ENCODE data around the gene TP53I11. TPM values are rescaled to one million over a fixed set of nuclear protein-coding genes. Genes with fewer than 3 reads are reported as not detected.

TP53I11 gene
- total and polyA plus RNA-seq, 9 of the 15 experiments (the other 6 are each of a cell fraction or from before 2014, with no cell fraction given), result 0.14 to 2.5 (median 1.2) TPM; not detected in 2

DNA sequence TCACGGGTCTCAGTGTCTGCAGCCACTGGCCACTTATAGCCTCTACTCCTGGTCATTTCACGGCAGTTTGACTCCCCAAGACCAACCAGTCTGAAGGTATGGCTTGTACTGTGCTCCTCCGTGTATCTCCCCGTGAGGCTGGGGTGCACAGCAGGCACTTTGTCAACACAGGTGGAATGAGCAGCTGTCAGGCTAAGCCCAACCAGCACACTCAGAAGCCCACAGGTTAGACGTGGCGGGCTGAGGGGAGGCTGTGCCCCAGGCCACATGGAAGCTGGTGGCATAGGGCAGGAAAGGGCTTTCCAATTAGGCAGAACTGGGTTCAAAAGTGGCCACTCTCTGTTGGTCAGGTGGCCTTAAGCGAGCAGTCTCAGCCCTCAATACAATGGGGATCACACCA is 7.0 kb downstream of the TP53I11 start:
- no peak for ATAC-seq
- TF ChIP-seq HNRNPK (IDR thresholded peaks at IDR 0.05; ENCODE audit: low read depth, low read length, poor library complexity, severe bottlenecking) (no peak), ZNF41 (CRISPR knock-in tag; conservative IDR thresholded peaks at IDR 0.05) (no peak), PTBP1 (IDR thresholded peaks at IDR 0.05; ENCODE audit: low read depth, low read length) (no peak), ZNF124 (CRISPR knock-in tag; IDR thresholded peaks at IDR 0.05) (no peak), ZNF583 (CRISPR knock-in tag; IDR thresholded peaks at IDR 0.05) (no peak), KAT8 (IDR thresholded peaks at IDR 0.05; ENCODE audit: low read depth) (no peak), TARDBP (IDR thresholded peaks at IDR 0.05) (no peak), ZNF239 (CRISPR knock-in tag; IDR thresholded peaks at IDR 0.05) (no peak), SMC3 (conservative IDR thresholded peaks at IDR 0.05; ENCODE audit: insufficient read depth, low read depth, low read length) (no peak), ZSCAN32 (CRISPR knock-in tag; IDR thresholded peaks at IDR 0.05) (no peak), ZNF445 (CRISPR knock-in tag; IDR thresholded peaks at IDR 0.05; ENCODE audit: low read depth) (no peak), ELF1 (tag; IDR thresholded peaks at IDR 0.05) (no peak), OTX1 (CRISPR knock-in tag; IDR thresholded peaks at IDR 0.05) (no peak), ZNF24 (IDR thresholded peaks at IDR 0.05) (no peak)
- TF ChIP-seq, protein P1, sequence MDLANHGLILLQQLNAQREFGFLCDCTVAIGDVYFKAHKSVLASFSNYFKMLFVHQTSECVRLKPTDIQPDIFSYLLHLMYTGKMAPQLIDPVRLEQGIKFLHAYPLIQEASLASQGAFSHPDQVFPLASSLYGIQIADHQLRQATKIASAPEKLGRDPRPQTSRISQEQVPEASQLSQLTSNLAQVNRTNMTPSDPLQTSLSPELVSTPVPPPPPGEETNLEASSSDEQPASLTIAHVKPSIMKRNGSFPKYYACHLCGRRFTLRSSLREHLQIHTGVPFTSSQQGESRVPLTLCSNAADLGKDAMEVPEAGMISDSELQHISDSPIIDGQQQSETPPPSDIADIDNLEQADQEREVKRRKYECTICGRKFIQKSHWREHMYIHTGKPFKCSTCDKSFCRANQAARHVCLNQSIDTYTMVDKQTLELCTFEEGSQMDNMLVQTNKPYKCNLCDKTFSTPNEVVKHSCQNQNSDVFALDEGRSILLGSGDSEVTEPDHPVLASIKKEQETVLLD (IDR thresholded peaks at IDR 0.05), result no peak
- TF ChIP-seq, protein P2, sequence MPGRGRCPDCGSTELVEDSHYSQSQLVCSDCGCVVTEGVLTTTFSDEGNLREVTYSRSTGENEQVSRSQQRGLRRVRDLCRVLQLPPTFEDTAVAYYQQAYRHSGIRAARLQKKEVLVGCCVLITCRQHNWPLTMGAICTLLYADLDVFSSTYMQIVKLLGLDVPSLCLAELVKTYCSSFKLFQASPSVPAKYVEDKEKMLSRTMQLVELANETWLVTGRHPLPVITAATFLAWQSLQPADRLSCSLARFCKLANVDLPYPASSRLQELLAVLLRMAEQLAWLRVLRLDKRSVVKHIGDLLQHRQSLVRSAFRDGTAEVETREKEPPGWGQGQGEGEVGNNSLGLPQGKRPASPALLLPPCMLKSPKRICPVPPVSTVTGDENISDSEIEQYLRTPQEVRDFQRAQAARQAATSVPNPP (IDR thresholded peaks at IDR 0.05; ENCODE audit: borderline replicate concordance, insufficient read depth, insufficient read length), result no peak
- TF ChIP-seq, protein P3, sequence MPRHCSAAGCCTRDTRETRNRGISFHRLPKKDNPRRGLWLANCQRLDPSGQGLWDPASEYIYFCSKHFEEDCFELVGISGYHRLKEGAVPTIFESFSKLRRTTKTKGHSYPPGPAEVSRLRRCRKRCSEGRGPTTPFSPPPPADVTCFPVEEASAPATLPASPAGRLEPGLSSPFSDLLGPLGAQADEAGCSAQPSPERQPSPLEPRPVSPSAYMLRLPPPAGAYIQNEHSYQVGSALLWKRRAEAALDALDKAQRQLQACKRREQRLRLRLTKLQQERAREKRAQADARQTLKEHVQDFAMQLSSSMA (CRISPR knock-in tag; IDR thresholded peaks at IDR 0.05), result no peak
- H3K9me1 ChIP-seq (ENCODE audit: control insufficient read depth, insufficient read depth, low read length), result no peaks in the 10 kb centered on the region
- ChIA-PET POLR2A (no interaction called here), CTCF (ENCODE audit: low intra/inter-chr PET ratio) (no interaction called here)
- peaks cover 0 to 7% of the 10 kb centered on the region in 2 experiments; a peak in 2 of 5 replicates for H3K4me1 ChIP-seq (replicated peaks in 1 of 2; ENCODE audit: control insufficient read depth in 2 of 2, insufficient read depth in 2 of 2, low read length in 2 of 2)
- H3K79me2 ChIP-seq (ENCODE audit: control insufficient read depth, insufficient read depth, low read length), result no peaks in the 10 kb centered on the region
- BruUV-seq (replicated peaks), result no TSS peak
- intact Hi-C loops (cut with micrococcal nuclease) (no loop called here), in situ Hi-C loops (cut with MboI) (no loop called here)
- no peak overlapping the region for H3K4me2 ChIP-seq (ENCODE audit: insufficient read depth, low read length)
- H4K20me1 ChIP-seq (replicated peaks; ENCODE audit: control insufficient read depth, insufficient read depth, low read length), result peaks cover 23% of the 10 kb centered on the region; the same call in 1 of the 2 replicates
- H3K9ac ChIP-seq (ENCODE audit: insufficient read depth in 1 of 2, low read depth in 2 of 2, low read length in 2 of 2), result no peak overlapping the region
- H3K27me3 ChIP-seq (ENCODE audit: control insufficient read depth in 2 of 2, insufficient read depth in 2 of 2, low read length in 2 of 2), result peaks cover 0 to 26% of the 10 kb centered on the region in 2 experiments; a peak in 2 of 5 replicates
- no peak for DNase-seq (ENCODE audit: extremely low read depth in 1 of 4, low spot score in 3 of 4)
- no peak overlapping the region for H3K4me3 ChIP-seq
- H3K9me3 ChIP-seq (replicated peaks; ENCODE audit: control insufficient read depth, insufficient read depth, low read depth, low read length), result no peaks in the 10 kb centered on the region
- H3K36me3 ChIP-seq (ENCODE audit: control insufficient read depth, insufficient read depth, low read length), result no peaks in the 10 kb centered on the region
- no peak overlapping the region for H3K27ac ChIP-seq (ENCODE audit: extremely low read depth, low read depth, low read length)
- 6% methylated on average over 7 of the region's 7 CpGs for WGBS (ENCODE audit: insufficient coverage, low coverage, missing lambda C conversion rate)
- FAIRE-seq, result no peak
- H2AFZ ChIP-seq (ENCODE audit: low read depth, low read length), result no peak overlapping the region

Data from K562 (cell line).